ENCODE measurements around the gene MTHFR.
A peak's percentile ranks its signal among the peaks of the same experiment; 100 is the strongest.

The MTHFR gene

DNA sequence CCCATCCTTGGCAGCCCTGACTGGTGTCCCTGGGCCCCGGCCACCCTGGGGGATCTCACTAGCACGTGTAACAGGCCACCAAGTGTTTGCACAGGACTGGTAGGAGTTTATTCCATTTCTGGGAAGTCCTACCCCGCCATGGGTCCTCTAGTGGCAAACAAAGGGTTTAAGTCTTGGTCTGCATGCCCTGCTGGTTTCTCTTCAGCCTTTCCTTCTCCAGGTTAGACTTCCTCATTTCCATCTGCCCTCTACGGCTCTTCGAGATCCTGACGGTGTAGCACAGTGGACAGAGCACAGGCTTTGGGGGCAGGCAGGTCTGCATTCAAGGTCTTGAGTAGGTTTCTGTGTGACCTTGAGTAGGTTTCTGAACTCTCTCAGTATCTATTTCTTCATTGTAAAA lies 67.0 kb downstream of the MTHFR start:
- Histone ChIP-seq H3K27ac (no peak overlapping the region), H3K9me3 (no peaks in the 10 kb centered on the region), H3K27me3 (peaks cover 4% of the 10 kb centered on the region; the same call in 1 of the 2 replicates), H3K4me3 (no peak overlapping the region), H3K4me1 (peaks cover 74% of the 10 kb centered on the region), H3K36me3 (no peaks in the 10 kb centered on the region), H4K20me1 (peaks cover 62% of the 10 kb centered on the region), H3K9ac (no peak overlapping the region), H3K4me2 (peak overlapping the region; percentile 100)
- TF ChIP-seq Cebpa-rat (IDR thresholded peaks at IDR 0.05), result no peak

DNA sequence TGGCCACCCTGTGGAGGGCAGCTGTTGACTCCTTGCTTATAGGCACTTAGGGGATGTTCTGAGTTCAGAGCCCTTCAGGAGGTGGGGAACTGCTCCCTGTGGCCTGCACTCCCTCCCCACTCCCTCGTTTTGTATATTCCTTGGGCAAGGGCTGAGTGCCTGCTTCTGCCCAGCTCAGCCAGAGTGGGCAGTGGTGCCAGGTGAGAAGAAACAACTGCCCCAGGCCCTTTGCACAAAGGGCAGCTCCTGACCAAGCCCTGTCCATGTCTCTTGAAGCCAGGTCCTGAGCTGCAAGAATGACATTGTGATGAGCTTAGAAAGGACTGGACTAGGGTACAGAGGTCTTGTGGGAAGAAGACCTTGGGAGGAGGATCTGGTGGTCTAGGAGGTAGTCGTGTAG lies 67.7 kb downstream of the MTHFR start:
- Histone ChIP-seq H3K4me3 (no peak overlapping the region), H3K27ac (no peak overlapping the region), H3K4me1 (peaks cover 74% of the 10 kb centered on the region), H4K20me1 (peaks cover 62% of the 10 kb centered on the region), H3K4me2 (peak overlapping the region; percentile 100), H3K9ac (no peak overlapping the region), H3K27me3 (peaks cover 4% of the 10 kb centered on the region; the same call in 1 of the 2 replicates), H3K36me3 (no peaks in the 10 kb centered on the region), H3K9me3 (no peaks in the 10 kb centered on the region)
- TF ChIP-seq Cebpa-rat (IDR thresholded peaks at IDR 0.05), result no peak

DNA sequence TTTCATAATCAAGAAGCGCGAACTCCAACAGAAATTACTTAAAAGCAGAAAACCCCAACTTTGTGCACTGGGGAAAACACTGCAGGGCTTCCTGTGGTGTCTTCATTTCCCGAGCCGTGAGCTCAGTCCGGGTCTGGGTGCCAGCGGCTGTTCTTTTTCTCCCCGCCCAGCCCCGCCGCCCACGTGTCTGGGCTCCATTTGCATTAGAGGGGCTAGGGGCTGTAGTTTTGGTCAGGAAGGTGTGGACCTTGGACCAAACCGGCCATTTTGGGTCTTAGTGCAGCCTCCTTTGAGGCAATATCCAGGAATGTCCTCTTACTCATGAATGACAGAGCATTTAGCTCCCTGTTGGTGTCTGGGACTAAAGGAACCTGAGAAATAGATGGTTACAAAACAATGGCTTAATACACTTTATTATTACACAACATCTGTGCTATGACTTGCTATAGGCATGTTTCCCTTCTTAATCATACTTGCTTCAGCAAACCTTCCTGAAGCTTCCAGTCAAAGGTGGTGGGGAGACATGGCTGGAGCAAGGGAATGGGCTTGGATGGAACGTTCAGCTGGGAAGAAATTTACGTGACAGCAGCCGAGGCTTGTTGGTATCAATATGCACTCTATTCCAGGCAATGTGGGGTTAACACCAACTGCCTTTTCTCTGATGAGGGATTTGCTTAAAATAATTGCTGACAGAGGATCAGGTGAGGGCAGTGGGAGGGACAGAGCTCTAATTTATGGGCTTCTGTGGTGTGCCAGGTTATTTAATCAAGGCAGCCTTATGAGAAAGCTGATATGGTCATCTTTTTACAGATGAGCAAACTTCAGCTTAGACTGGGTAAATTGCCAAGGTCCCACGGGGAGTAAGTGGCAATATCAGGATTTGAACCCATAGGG lies 68.8 kb downstream of the MTHFR start:
- Histone ChIP-seq H3K4me2 (peak overlapping the region; percentile 100), H3K4me3 (peak overlapping the region; percentile 95), H3K9ac (peak overlapping the region; percentile 77), H3K9me3 (no peaks in the 10 kb centered on the region), H3K27me3 (peaks cover 4% of the 10 kb centered on the region; the same call in 1 of the 2 replicates), H4K20me1 (peaks cover 61% of the 10 kb centered on the region), H3K4me1 (peaks cover 74% of the 10 kb centered on the region), H3K36me3 (no peaks in the 10 kb centered on the region), H3K27ac (peak overlapping the region; percentile 76)
- TF ChIP-seq Cebpa-rat (IDR thresholded peaks at IDR 0.05), result 0 out of 2 replicates have a peak, but pooled peaks have one; percentile 7

DNA sequence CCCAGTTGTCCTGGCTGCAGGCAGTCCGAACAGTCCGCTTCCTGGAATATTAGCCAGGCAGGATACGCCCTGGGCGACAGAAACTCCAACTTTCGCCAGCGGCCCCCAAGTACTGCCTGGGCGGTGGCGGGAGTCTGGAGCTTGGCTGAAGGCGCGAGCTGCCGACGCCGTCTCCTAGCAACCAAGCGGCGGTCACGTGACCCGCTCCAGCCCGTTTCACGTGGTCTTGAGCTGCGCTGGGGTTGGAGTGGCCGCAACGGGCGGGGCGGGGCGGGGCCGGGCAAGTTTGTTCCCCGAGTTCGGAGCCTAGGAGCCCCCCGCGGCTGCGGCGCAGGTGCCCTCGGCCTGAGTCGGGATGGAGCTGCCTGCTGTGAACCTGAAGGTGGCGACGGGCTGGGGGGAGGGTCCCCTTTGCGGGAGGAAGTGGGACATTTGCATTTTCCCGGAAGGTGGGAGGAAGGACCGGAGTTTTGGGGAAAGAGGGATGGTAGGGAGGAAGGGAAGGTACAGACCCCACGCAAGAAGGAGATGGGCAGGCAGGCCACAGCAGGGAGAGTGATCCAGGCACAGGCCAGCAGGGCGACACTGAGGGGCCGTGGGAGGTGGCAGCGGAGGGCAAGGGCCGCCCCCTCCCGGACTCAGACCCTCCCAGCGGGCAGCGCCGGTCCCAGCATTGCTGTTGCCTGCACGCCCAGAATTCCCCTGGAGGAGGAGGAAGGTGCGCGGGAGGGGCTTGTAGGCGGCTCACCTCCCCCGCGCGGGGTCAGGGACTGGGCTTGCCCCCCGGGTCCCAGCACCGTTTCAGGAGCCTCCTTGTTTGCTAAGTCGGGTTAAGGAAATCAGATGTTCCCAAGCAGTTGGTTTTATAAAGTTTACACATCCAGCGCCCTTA lies 69.7 kb downstream of the MTHFR start, which contains the start of gene AGTRAP:
Gene AGTRAP, plus strand, starts transcription at position 283 of the 892 bp plus-strand sequence. Its CDS starts 73 bp downstream, at position 356.
- Histone ChIP-seq H3K4me3 (peak within 1 kb of the TSS; percentile 95), H3K9me3 (no peaks in the 10 kb centered on the region), H3K27ac (peak within 1 kb of the TSS; percentile 76), H3K27me3 (peaks cover 4% of the 10 kb centered on the region; the same call in 1 of the 2 replicates), H3K4me2 (peak within 1 kb of the TSS; percentile 100), H3K4me1 (peaks cover 74% of the 10 kb centered on the region), H3K9ac (peak within 1 kb of the TSS; percentile 77), H3K36me3 (no peaks in the 10 kb centered on the region), H4K20me1 (peaks cover 58% of the 10 kb centered on the region)
- TF ChIP-seq Cebpa-rat (IDR thresholded peaks at IDR 0.05), result no peak

All from BLaER1 (cell line).